Activated CD8-positive, alpha-beta memory T cell treated with anti-CD3 and anti-CD28 coated beads, Interleukin-2, amount 50 U/mL, for 48 hours (primary cell): ENCODE data around the gene C10orf90.

Source experiments
- DNase-seq: peaks from one replicate; pipeline ENCODE4 v3.0.0-alpha.2; 2020

Gene C10orf90

DNA sequence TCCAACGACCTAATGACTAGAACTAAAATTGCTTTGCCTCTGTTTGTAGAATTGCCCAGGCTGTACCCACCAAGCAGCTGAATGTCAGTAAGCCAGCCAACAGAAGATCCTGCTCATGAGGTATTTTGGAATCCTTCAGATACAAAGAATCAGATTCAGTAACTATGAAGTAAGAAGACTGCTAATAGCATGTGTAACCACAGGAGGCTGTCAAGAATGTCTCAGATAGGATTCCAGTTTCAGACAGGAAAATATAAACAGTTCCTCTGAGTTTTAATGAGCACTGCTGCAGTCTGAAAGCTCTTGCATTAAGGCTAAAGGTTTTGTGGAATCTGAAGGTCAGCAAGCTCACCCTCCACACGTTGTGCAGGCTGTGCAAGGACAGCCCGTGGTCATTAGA, 169.6 kb downstream of the C10orf90 start:
- DNase-seq = no peak

DNA sequence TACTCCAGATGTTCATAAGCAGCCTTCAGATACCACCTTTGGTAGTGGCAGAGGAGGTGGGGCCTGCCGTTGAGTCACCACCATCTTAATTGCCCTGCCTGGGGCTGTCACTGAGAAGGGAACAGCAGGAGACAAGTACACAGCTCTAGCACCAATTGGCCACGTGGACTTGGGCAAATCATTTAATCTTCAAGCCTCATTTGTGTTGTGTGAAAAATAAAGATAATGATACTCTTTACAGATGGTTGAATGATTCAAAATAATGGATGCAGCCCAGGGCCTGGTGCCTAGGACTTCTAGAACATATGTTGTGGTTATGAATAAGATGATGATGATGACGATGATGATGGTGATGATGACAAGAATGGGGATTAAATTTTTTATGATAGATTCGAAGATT, 170.3 kb downstream of the C10orf90 start:
- DNase-seq = no peak

DNA sequence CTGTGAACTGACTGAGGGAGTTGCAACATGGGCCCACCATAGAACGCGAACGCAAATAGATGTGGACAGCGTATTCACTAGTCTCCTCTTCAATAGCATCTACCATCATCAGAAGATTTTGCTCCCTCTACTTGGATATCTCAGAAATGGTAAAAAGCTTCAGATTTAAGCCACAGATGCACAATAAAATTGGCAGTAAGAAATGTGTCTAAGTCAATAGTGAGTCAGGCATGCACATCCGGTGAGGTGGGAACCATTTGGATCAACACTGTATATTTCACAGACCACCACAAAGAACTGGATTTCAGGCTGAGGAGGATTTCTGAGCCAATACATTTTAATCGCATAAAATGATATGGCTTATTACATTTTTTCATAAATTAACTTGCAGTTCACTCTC, 170.7 kb downstream of the C10orf90 start:
- no peak for DNase-seq

DNA sequence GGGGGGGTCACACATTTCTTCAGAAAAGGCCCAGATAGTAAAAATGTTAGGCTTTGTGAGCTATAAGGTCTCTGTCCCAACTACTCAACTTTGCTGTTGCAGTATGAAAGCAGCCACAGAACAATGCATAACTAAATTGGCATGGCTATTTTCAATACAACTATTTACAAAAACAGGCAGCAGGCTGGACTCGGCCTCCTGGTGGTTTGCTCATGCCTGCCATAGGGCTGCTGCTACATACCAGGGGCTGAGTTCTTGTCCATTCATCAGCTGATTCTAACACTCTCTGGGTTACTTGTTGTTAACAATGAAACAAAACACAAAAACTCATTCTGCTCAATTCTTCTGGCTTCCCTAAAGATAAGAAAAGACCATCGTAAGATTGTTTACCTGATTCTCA, 172.8 kb downstream of the C10orf90 start:
- DNase-seq = no peak

DNA sequence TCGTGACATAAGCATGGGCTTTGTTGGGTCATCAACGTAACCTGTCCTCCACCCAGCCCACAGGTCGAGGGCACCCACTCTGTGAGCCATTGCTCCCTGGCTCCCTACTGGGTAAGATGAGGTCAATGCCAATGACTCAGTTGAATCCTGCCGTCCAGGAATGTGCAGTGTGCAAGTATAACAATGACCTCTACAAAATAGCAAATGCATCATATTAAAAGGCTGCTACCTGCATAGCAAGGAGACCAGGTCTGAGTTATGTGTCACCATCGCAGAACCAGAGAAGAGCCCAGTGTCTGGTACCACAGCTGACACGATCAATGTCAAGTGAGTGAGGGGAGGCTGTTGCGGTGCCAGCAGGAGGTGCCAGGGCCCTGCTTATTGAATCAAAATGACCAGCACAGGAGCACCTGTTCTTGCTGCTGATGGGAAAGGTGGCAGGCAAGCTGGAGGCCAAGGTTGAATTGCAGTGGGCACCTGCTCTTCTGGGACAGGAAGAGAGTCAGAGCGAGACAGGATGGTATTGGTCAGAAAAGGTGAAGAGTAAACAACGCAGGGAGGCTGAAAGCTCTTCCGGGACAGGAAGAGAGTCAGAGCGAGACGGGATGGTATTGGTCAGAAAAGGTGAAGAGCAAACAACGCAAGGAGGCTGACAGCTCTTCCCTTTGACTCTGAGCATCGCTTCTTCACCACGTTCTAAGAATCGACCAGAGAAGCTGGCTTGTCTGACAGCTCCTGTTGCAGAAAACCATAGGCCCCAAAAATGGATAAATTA, 173.5 kb downstream of the C10orf90 start:
- no peak for DNase-seq

DNA sequence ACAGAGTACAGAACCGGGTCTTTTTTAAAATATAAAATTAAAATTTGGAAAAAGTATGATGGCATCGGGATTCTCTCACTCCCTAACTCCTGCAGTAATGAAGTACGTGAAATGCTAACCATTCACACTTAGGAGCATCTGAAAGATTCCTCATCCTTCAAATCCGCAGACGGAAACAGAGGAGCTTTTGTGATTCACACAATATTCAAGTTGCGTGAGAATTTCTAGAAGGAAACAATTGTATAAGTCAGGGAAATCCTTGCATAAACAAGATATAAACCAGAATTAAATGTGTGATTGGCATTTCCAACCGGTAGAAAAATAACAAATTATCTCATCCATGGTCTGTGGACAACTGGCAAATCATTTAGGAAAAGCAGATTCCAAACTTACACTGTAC, 179.0 kb downstream of the C10orf90 start:
- DNase-seq = no peak

DNA sequence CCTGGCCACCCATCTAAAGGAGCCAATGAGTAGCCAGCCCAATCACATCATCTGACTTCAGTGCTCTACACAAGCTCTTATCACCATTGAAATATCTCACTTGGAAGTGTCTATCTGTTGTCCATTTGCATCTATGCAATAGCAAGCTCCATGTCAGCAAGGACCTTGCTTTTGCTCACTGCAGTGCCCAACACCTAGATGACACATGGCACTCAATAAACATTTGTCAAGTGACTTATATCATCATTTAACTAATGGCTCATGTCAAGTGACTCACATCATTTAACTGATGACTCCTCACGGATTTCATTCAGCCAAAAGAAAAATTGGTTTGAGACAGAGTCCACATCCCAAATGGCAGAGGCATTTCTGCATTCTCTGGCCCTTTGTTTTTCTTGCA, 189.3 kb downstream of the C10orf90 start:
- DNase-seq = no peak

DNA sequence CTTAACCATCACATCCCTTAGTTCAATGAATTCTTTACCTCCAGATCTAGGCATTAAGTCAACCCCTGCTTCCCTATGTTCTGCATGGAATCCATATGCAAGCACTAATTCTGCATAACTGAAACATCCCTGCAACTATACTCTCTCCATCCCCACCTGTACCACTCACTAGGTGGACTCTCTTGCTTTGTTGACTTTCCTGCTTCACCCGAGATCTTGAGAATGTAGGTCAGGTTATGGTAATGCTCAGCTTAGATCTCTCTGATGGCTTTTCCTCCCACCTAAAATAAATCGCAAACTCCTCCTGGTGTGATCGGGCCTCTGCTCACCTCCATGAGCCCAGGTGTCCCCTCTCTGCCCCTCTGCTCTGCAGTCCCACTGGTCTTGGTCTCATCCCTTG, 189.8 kb downstream of the C10orf90 start:
- DNase-seq = no peak

DNA sequence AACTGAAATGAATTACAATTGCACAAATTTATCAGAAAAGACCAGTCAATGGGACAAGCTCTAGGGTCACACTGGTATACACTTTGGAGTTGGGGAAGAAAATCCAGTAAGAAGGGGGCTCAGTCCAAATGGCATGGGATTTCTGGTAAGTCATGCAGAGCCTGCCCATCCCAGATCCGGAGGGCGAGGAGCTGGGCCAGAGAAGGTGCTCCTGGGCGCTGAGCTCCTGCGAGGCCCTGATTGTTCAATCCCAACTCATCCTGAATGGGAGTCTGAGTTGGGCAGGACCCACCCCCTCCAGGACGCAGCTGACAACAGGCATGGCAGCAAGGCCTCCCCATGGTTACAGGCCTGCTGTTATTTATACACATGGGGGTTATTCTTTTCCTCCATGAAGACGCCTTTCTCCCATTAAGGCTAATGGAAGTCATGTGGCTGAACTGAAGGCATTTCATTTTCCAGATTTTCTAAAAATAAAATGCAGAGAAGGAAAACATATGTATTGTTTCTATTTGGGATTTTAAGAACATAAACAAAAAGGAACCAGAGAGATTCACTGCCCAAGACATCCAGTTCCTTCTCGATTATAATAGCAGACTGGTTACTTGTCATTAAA, 191.1 kb downstream of the C10orf90 start:
- no peak for DNase-seq

DNA sequence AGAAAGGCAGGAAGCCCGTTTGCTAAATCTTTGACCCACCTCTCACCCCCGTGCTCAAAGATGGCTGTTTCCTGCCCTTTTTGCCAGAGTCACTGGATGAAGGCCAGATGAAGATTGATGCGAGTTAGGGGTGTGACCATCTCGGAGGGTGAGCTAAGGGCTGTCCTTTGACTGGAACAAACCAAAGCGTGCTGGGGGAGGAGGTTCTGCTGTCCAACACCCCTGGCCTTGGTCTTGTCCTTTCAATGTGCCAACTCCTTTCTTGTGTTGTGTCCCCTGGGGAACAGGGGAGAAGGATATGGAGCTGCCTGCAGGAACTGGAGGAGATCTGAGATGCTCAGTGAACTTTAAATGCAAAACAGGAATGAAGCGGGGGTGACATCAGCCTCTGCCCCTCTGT, 191.9 kb downstream of the C10orf90 start:
- DNase-seq = no peak

DNA sequence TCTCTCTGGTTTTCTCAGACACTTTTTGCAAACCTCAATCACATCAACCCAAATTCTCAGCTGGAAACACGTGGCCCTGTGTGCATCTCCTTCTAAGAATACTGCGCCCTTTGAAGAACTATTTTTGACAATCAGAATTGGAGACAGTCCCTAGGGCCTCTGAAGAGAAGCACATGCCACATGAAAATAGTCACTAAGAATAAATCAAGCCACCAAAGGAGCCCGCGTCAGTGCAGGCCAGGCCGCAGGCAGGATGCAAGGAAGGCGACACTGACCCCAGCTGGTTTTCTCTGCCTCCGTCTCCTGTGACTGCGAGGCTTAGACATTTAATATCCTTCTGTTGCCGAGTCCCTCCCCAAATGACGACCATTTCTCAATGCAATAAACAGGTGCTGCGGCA, 194.2 kb downstream of the C10orf90 start:
- DNase-seq = no peak

DNA sequence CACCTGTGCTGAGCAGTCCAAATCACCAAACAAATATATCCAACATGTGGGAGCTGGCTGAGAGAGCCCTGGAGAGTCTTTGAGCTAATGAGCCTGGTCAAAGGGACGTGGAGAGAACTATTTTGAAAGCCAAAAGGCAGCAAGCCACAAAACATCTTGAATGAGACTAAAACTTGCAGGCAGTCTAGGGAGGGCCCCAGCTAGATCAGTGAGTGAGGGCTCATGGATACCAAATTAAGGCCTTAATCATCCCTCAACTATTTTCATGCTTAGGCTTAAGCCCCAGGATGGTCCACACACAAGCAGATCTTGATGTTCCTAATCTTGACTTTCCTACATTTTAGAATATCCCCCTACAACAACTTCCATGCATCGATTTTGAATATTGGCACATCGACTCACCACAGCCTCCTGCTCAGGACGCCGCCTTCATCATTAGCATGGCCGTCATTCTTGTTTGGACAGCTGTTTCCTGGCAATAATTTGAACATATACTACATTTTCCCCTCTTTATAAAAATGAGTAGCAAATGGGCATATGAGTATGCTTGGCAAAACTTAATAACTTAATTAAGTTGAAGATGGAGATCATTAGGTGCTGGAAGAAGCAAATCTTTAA, 195.3 kb downstream of the C10orf90 start:
- no peak for DNase-seq

DNA sequence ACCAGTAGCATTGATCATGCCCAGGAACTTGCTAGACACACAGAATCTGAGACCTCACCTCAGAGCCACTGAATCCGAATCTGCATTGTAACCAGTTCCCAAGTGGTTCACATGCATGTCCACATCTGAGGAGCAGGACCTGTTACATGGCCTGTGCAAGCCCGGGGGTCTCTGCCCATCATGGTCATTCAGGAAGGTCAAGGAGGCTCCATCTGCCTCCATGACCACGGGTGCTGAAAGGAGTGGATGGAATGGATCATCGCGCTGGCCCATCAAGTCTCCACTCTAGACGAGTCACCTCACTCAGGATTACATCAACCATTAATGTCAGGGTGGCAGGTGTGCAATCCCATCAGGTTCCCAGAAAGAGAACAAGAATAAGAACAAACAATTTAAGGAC, 196.5 kb downstream of the C10orf90 start:
- DNase-seq = no peak

DNA sequence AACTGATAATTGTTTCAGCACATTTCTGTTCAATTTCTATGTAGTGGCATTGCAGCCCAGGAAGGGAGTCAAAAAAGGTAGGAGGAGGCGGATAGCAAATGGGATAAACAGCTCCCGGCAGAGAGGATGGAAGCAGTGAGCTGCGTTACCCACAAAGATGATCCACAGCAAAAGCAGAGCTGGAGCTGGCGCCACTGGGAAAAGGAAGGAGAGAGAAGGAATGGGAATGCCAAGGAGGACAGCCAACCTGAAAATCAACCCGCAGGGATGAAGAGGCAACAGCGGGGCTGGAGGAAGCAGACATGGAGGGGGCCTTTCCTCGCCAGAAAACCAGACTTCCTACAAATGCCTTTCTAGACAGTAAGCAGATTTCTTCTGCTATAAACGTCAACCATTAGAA, 199.5 kb downstream of the C10orf90 start:
- DNase-seq = no peak

DNA sequence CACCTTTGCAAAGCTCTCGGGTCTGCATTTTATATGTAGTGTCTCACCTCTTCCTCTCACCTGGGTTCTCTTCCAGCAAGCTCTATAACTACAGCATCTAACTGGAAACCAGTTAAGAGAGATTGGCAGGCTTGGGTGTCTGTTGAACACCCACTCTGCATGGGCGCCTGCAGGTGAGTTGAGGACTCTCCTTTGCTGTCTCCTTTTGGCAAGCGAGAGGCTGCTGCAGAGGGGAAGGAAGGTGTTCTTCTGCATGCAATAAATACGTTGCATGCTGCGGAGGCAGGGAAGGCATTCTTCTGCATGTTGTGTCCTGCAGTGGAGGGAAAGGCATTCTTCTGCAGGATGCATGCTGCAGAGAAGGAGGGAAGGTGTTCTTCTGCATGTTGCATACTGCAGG, 200.8 kb downstream of the C10orf90 start:
- DNase-seq = no peak

DNA sequence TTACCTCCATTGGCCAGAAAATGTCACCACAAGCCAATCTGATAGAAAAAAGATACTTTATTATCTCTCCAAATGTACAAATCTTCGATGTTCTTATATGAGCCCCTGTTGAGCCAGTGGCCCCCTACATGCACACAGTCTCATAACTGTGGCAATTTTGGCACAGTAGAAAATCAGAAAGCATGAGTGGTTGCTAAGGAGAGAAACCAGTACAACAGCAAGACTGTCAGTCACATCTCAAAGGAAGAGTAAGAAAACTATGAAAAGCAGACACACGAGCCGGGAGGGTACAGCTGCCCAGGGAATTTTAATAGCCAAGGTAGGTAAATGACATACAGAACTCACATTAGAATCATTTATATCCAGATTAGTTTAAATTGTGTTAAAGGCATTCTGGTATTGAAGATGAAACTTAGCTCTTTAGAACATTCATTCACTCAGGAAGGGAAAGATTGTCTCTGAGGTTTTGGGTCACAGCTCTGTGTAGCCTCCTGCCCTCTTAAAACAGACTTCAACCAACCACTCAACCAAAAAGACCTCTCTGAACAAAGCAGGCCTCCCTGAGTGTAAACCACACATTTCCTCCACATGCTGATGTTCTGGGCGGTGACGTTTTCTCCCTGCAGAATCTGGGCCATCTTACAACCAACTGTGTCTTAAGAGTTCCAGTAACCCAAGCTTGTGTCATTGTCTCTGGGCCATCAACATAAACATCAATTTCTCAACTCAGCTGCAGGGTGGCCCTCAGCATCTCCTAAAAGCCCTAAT, 201.4 kb downstream of the C10orf90 start:
- no peak for DNase-seq

DNA sequence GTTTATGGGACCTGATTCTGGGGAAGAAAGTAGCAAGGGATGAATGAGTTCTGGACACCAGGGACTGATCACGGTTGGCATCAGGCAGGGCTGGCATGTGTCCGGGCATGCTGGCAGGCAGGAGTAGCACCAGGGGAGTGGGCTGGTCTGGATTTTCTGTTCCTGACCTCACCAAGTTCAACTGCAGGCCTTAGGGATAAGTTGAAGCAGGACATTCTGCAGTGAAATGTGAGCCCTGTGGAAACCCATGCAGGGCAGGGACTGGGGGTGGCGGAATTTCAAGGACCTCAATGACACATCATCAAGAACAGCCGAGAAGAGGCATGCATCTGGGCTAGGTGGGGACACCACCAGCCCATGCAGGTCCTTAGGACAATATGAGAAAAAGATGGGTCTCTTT, 202.0 kb downstream of the C10orf90 start:
- DNase-seq = no peak

DNA sequence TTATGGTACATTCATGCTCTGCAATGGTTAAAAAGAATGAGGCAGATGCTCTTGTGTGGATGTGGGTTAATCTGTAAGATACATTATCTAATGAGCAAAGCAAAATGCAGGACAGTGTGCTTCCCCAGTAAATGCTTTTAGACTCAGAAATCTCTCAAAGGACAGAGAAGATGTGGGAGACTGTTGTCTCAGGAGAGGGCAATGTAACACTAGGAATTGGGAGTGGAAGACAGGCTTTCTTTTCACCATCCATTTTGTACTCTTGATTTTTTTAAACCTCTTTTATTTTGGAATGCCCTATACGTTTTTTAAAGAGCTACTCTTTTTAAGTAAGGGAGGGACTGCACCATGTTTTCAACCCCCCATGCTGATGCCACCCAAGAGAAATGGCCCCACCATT, 204.7 kb downstream of the C10orf90 start:
- no peak for DNase-seq

DNA sequence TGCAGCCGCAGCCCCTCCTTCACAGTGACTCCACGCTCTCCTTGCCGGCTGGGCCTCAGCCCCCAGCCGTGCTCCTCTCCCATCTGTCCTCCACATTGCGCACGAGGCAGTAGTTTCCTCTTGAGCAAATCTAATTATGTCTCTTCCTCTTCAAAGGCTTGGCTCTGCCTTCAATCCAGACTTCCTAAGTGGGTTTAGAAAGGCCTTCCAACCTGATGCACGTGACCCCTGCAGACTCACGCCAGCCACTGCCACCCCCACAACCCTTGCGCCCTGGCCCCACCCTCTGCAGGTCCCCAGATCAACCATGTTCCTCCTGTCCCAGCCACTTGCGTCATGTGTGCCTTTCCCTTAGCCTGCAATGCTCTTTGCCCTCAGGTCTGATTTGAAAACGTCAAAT, 207.2 kb downstream of the C10orf90 start:
- no peak for DNase-seq

DNA sequence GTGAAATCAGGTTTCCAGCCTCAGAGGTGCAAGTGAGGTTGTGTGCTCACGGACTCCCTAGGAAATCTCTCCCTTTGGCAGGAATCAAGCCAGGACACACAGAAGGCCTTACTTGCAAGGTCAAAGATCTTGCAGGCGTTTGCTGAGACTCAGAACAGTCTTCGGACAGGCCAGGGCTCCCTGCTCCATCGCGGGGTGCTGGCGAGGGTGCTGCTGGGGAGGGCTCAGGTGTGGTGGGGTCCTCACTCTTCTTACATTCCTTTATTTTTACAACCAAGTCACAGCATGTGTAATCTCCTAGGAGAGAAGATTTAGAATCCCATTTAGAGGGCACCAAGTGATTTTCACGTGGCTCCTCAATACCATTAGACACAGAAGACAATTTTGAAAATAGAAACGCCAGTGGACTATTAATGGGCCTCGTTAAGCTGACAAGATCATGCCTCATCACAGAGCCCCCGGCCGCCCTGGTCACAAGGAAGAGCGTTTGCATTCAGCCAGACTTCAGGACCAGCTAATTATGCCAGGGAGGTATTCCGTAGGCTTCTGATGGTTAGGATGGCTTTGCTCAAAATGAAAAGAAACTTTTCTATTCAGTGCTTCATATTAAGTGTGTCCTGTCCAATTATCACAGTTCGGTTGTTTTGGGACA, 209.1 kb downstream of the C10orf90 start:
- no peak for DNase-seq

DNA sequence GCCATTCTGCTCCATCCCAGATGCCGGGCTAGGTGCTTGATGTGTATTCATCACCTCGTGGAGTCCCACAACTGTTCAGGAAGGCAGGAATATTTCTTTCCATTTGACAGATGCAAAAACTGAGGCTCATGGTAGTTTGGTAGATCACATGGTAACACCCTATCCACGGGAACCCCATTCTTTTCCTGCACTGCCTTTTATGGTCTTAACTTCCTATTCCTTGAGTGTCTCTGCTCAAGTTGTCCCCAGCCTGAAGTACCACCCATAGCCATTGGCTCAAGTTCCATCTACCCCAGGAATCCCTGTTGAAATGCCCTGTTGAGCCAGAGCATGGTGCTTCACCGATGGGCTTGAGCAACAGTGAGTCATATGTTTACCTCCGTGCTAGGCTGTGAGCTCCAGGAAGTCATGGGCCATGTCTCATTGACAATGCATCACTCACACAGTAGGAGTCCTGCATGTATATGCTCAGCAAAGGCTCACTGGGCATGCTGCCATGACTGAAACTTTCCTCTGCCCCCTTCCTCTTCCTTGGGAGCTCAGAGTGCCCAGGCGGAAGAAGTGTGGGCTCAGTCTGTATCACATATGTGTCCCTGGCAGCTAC, 210.5 kb downstream of the C10orf90 start:
- no peak for DNase-seq

DNA sequence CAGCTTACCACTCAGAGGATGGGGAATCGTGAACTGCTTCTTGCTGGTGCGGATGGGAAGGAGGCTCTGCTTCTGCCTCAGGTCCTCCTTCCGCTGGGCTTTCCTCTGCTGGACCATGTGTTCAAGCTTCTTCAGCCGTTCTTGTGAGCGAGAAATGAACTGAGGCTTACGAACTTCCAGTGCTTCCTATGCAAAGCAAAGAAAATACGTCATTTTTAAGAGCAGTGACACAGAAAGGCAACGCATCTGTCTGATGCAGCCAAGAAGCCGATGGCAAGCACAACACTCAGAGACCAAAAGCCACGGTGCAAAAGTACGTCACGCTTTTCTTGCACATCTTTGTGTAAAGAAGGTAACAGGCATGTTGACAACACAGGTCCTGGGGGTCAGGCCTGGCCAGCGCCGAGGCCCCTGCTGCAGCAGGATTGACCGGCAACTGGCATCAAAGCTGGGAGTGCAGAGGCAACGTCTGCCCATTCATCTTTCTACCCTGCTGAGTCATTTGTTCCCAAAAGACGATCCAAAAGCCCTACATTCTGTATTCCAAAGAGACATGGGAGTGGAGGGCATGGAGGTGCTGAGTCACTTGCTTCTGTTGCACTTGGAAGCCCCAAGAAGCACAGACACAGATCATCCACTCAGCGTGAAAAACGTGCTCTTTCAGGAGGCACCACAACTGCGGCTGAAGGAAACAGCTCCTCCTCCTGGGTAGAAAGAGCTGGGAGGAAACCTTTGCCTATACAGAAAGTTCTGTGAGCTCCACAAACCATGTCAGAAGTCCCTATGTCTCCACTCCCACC, 211.3 kb downstream of the C10orf90 start:
- no peak for DNase-seq
